Astrocyte (in vitro differentiated cells and primary cell): ENCODE results near the gene NCLN.
A peak's percentile ranks its signal among the peaks of the same experiment; 100 is the strongest.

ENCODE experiments used
- EZH2 ChIP-seq: IDR thresholded peaks from 2 replicates; pipeline ENCODE4 v1.6.1; 2012; ENCODE audit warnings: mild to moderate bottlenecking, low read length, inconsistent platforms; ENCODE audit not compliant: insufficient read depth
- TF ChIP-seq, protein P1 (sequence below): IDR thresholded peaks from 2 replicates; pipeline ENCODE4 v1.5.1; 2011; ENCODE audit warnings: low read depth, mild to moderate bottlenecking, inconsistent platforms, low read length, moderate library complexity; ENCODE audit not compliant: insufficient read depth

DNA sequence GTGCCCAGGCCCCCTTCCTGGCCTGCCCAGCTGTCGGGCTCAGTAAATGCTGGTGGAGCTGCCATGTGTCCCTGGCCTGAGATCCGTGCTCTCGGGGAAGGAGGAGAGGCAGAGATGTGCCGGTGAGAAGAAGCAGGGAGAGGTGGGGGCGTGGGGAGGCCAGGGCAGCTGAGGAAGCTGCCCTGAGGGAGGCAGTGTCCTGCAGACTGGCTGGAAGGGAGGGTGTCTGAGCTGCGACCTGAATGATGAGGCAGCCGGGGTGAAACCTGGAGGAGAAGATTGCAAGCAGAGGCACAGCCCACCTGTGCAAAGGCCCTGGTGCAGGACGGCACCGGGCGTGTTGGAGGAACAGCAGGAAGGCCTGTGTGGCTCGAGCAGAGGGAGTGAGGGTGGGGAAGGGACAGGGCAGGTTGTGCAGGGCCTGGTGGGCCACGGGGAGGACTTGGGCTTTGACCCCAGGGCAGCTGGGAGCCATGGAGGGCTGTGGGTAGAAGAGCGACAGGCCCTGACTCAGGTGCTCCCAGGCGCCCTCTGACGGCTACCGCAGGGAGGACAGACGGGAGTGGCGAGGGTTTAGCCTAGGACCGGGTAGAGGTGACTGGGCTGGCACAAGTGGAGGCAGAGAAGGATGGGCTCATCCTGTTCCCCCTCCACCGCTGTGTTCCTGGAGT, 24.8 kb downstream of the NCLN start:
- TF ChIP-seq, protein P1, sequence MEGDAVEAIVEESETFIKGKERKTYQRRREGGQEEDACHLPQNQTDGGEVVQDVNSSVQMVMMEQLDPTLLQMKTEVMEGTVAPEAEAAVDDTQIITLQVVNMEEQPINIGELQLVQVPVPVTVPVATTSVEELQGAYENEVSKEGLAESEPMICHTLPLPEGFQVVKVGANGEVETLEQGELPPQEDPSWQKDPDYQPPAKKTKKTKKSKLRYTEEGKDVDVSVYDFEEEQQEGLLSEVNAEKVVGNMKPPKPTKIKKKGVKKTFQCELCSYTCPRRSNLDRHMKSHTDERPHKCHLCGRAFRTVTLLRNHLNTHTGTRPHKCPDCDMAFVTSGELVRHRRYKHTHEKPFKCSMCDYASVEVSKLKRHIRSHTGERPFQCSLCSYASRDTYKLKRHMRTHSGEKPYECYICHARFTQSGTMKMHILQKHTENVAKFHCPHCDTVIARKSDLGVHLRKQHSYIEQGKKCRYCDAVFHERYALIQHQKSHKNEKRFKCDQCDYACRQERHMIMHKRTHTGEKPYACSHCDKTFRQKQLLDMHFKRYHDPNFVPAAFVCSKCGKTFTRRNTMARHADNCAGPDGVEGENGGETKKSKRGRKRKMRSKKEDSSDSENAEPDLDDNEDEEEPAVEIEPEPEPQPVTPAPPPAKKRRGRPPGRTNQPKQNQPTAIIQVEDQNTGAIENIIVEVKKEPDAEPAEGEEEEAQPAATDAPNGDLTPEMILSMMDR = peak; percentile 34
- no peak for TF ChIP-seq EZH2
